Sigmoid colon (tissue), 7 donors: Measurements from ENCODE around the gene HES6. TPM values are rescaled to one million over a fixed set of nuclear protein-coding genes. Genes with fewer than 3 reads are reported as not detected.
A peak's percentile ranks its signal among the peaks of the same experiment; 100 is the strongest.

ENCODE experiments used
- DNase-seq: peaks from one replicate; pipeline ENCODE4 v3.0.0-alpha.2; 2019
- H3K27ac ChIP-seq, 4 donors: fragments of 200-600 bp; sonication (generic); one replicate each; pipeline ENCODE4 v1.5.1; 2016 to 2019; ENCODE audit warnings: mild to moderate bottlenecking in 1 of 4
- H3K27me3 ChIP-seq, 3 donors: fragments of 200-600 bp; sonication (generic); one replicate each; pipeline ENCODE4 v1.5.1; 2019; ENCODE audit warnings: mild to moderate bottlenecking in 1 of 3
- H3K36me3 ChIP-seq, 4 donors: fragments of 200-600 bp; sonication (generic); one replicate each; pipeline ENCODE4 v1.5.1; 2016 to 2019
- H3K4me1 ChIP-seq, 4 donors: fragments of 200-600 bp; sonication (generic); one replicate each; pipeline ENCODE4 v1.5.1; 2017 to 2019
- H3K4me3 ChIP-seq, 4 donors: fragments of 200-600 bp; sonication (generic); one replicate each; pipeline ENCODE4 v1.5.1; 2017 to 2019; ENCODE audit warnings: mild to moderate bottlenecking in 2 of 4, moderate library complexity in 1 of 4
- H3K9me3 ChIP-seq, 4 donors: fragments of 200-600 bp in 3 of 4; sonication (generic) in 3 of 4; one replicate each; pipeline versions ENCODE4 v1.5.1 to v1.6.1; 2013 to 2019
- EP300 ChIP-seq, 4 donors: sonication (generic); formaldehyde crosslinking; IDR thresholded peaks; one replicate each; pipeline ENCODE4 v1.6.1; 2017; ENCODE audit warnings: antibody characterized with exemption in 4 of 4
- POLR2A ChIP-seq, 2 donors: fragments of 450-650 bp; IDR thresholded peaks; one replicate each; pipeline ENCODE4 v1.6.1; 2016; ENCODE audit warnings: antibody characterized with exemption in 2 of 2, mild to moderate bottlenecking in 2 of 2, moderate library complexity in 2 of 2
- POLR2AphosphoS5 ChIP-seq, 4 donors: sonication (generic); formaldehyde crosslinking; IDR thresholded peaks; one replicate each; pipeline ENCODE4 v1.6.1; 2017; ENCODE audit warnings: antibody characterized with exemption in 4 of 4
- WGBS, 2 donors: extraction: QIAGEN DNeasy Blood & Tissue Kit; methylation state at CpG; one replicate each; pipeline ENCODE4 v1.1.7; 2013; 5-methylcytosine and 5-hydroxymethylcytosine counted together
- intact Hi-C: fragments of 100-400 bp; cut with DNase I; formaldehyde crosslinking; loops from one replicate; pipeline ENCODE4 v1.15.1; 2023
- polyA plus RNA-seq, 3 donors: library from polyadenylated mRNA; stranded (reverse); fragments of 200-250 nt; gene quantifications; one replicate each; pipeline ENCODE4 v1.2.3, GENCODE V29; 2013
- total RNA-seq, 4 donors: library from RNA; depleted of rRNA; stranded (reverse); fragments of >200 nt; gene quantifications; one replicate each; pipeline ENCODE4 v1.1.0, GENCODE V29; 2016
- TF ChIP-seq, protein P1 (sequence below), 4 experiments: fragments of 450-650 bp in 3 of 4; fragments of 200-600 bp in 1 of 4; IDR thresholded peaks; one replicate each; pipeline ENCODE4 v1.5.1; 2016 to 2019; ENCODE audit warnings: antibody characterized with exemption in 4 of 4, mild to moderate bottlenecking in 3 of 4, moderate library complexity in 2 of 4
- donor health status: healthy with polysubstance abuse.
- donor health status: Bipolar disorder and iron deficiency.
- donor health status: healthy.

The HES6 gene
- total and polyA plus RNA-seq, 7 donors = 13.2 to 59.2 (median 27.3) TPM

DNA sequence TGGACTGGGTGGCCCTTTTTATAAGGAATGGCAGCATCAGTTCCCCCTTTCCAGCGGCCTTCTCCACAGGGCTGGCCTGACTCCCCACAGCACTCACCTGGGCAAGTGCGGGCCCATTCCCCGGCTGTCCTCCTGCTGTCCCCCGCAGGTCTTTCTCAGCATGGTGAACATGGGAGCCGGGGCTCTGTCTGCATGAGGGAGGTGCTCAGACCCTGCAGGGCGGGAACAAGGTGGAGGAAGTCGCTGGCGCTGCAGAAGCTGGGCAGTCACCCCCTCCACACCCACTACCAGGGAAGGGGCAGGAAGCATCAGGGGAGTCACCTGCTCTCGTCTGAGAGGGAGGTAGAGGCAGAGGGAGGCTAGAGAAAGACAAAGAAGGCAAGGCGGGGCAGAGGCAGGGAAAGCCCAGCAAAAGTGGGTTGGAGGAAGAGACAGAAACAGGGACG is 12.2 kb downstream of the HES6 start:
- intact Hi-C loops = no loop called here
- peak overlapping the region in 3 of 4 donors; percentile 75 to 84 (median 79) for H3K27ac ChIP-seq
- peaks cover 0 to 71% (median 59%) of the 10 kb centered on the region in 4 donors for H3K4me1 ChIP-seq

DNA sequence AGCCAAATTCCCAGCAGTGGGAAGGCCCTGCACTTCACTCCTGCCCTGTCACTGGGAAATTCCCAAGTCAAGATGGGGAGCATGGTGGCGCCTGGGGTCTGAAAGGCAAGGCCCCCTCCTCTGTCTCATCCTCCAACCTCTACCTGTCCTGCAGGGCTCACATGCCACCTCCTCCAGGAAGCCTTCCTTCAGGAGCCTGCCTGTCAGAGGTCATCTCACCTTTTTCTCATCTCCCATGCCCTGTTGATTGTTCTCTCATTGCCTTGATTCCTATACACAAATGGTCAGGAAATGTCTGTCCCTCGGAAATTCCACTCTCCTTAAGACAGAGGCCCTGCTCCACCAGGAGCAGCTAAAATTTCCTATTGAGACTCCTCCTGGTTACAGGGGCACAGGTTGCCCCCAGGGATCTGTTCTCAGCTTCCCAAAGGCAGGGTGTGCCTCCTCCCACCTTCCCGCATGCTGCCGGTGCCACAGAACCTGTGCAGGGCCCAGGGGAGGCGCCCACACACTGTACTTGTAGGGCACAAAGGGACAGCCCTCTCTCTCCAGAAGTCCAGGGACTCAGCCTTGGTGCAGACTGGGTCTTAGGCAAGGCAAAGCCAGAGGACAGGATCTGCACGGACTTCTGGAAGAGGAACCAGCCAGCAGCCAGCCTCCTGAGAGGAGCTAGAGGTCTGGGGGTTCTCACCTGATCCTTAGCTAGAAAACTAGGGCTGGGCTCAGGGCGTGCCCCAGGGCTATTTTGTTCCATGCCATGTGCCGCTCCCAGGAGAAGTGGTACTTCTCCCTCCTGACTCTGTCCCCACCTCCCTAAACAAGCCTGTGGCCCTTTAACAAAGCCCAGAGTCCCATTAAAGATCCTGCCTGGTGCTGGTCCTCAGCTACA is 12.9 kb downstream of the HES6 start:
- Histone ChIP-seq H3K9me3 (no peaks in the 10 kb centered on the region), H3K36me3 (no peaks in the 10 kb centered on the region), H3K27ac (peak overlapping the region in 3 of 4 donors; percentile 75 to 84 (median 79)), H3K4me3 (no peak overlapping the region), H3K4me1 (peaks cover 0 to 68% (median 59%) of the 10 kb centered on the region in 4 donors), H3K27me3 (no peaks in the 10 kb centered on the region)
- WGBS, 2 donors = 56 to 83% methylated on average over 8 of the region's 8 CpGs
- no peak for DNase-seq
- TF ChIP-seq POLR2AphosphoS5 (IDR thresholded peaks at IDR 0.05) (no peak), EP300 (IDR thresholded peaks at IDR 0.05) (no peak), POLR2A (IDR thresholded peaks at IDR 0.05) (no peak)
- TF ChIP-seq, protein P1, sequence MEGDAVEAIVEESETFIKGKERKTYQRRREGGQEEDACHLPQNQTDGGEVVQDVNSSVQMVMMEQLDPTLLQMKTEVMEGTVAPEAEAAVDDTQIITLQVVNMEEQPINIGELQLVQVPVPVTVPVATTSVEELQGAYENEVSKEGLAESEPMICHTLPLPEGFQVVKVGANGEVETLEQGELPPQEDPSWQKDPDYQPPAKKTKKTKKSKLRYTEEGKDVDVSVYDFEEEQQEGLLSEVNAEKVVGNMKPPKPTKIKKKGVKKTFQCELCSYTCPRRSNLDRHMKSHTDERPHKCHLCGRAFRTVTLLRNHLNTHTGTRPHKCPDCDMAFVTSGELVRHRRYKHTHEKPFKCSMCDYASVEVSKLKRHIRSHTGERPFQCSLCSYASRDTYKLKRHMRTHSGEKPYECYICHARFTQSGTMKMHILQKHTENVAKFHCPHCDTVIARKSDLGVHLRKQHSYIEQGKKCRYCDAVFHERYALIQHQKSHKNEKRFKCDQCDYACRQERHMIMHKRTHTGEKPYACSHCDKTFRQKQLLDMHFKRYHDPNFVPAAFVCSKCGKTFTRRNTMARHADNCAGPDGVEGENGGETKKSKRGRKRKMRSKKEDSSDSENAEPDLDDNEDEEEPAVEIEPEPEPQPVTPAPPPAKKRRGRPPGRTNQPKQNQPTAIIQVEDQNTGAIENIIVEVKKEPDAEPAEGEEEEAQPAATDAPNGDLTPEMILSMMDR (IDR thresholded peaks at IDR 0.05) = no peak
- intact Hi-C loops = no loop called here

More for the DNA sequence above, 12.2 kb downstream of the HES6 start:
- Histone ChIP-seq H3K9me3 (no peaks in the 10 kb centered on the region), H3K4me3 (no peak overlapping the region), H3K36me3 (no peaks in the 10 kb centered on the region), H3K27me3 (no peaks in the 10 kb centered on the region)
- 83 to 90% methylated on average over 11 of the region's 11 CpGs for WGBS, 2 donors
- DNase-seq = no peak
- TF ChIP-seq EP300 (IDR thresholded peaks at IDR 0.05) = no peak
- no peak for TF ChIP-seq POLR2AphosphoS5 (IDR thresholded peaks at IDR 0.05)
- TF ChIP-seq, protein P1 (IDR thresholded peaks at IDR 0.05) = no peak
- no peak for TF ChIP-seq POLR2A (IDR thresholded peaks at IDR 0.05)

DNA sequence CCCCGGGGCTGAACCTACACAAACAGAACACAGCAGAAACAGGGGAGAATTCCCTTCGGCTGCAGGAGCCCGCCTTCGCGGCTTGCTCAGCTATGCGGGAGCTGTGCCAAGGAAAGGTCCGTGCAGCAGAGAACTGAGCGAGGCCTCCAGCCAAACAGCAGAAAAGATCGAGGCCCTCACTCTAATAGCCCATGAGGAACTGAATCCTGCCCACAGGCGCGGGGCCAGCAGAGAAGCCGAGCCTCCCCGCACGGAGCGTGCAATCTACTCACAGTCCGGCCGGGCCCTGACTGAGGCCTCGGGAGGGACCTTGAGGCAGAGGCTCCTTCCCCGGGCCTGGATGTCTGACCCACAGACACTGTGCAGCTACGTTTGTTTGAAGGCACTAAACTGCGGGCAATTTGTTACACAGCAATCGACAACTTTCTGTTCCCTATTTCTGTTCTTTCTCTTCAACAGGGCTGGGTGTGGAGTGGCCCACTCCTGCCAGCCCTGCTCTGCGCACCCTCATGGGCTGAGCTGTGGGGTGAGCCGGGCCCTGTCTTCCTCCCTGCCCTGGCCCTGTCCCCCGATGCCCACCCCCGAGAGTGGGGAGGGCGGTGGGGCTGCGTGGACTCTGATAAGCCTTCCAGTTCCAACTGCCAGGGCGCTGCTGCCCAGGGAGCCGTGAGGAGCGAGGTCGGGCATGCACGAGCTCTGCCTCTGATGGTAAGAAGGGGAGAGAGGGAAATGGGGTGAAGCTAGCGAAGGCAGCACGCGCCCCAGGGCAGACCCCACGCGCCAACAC is 13.7 kb downstream of the HES6 start:
- Histone ChIP-seq H3K27ac (peak overlapping the region in 3 of 4 donors; percentile 75 to 84 (median 79)), H3K9me3 (no peaks in the 10 kb centered on the region), H3K36me3 (no peaks in the 10 kb centered on the region), H3K4me3 (no peak overlapping the region), H3K4me1 (peaks cover 0 to 64% (median 61%) of the 10 kb centered on the region in 4 donors), H3K27me3 (no peaks in the 10 kb centered on the region)
- peak; percentile 80 for DNase-seq
- no peak for TF ChIP-seq POLR2AphosphoS5 (IDR thresholded peaks at IDR 0.05)
- TF ChIP-seq EP300 (IDR thresholded peaks at IDR 0.05) = no peak
- intact Hi-C loops = no loop called here
- 87 to 88% methylated on average over 38 of the region's 38 CpGs for WGBS, 2 donors

DNA sequence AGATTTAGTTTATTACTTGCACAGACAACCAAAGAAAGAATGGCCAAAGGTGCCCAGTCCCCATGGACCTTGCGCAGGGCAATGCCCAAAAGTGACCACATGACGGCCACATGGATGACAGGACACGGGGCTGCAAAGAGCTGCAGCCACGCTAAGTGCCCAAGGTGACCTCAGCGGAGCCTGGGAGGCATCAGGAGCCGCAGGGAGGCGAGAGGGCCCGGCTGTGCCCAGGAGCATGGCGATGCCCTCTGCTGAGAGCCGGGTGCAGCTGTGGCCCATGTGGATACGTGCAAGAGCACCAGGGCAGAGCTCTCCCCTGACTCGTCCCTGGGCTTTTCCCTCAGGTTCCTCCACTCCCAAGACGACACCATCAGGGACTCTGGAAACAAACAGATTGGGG is 14.7 kb downstream of the HES6 start:
- peaks cover 0 to 64% (median 59%) of the 10 kb centered on the region in 4 donors for H3K4me1 ChIP-seq
- H3K27ac ChIP-seq = peak overlapping the region in 3 of 4 donors; percentile 75 to 84 (median 79)
- no peak overlapping the region for H3K4me3 ChIP-seq
- 90 to 94% methylated on average over 13 of the region's 13 CpGs for WGBS, 2 donors
- no peaks in the 10 kb centered on the region for H3K36me3 ChIP-seq
- H3K9me3 ChIP-seq = no peaks in the 10 kb centered on the region
- DNase-seq = no peak
- no peak for TF ChIP-seq POLR2A (IDR thresholded peaks at IDR 0.05)
- TF ChIP-seq, protein P1 (IDR thresholded peaks at IDR 0.05) = no peak
- TF ChIP-seq POLR2AphosphoS5 (IDR thresholded peaks at IDR 0.05) = no peak
- no peak for TF ChIP-seq EP300 (IDR thresholded peaks at IDR 0.05)
- H3K27me3 ChIP-seq = no peaks in the 10 kb centered on the region
- intact Hi-C loops = no loop called here
